OCI-LY3 (cell line): ENCODE data around the gene TMEM39B.

Source experiments
- EZH2phosphoT487 ChIP-seq: fragments of 200-600 bp; shearing (Covaris generic); IDR thresholded peaks from 2 replicates; pipeline ENCODE4 v1.6.1; 2018; ENCODE audit warnings: antibody characterized with exemption, mixed run types, low read depth
- TF ChIP-seq, protein P1 (sequence below): fragments of 200-600, 300-600 bp; sonication (generic); IDR thresholded peaks from 2 replicates; pipeline ENCODE4 v1.5.1; 2014; ENCODE audit warnings: antibody characterized with exemption, low read length, low read depth

DNA sequence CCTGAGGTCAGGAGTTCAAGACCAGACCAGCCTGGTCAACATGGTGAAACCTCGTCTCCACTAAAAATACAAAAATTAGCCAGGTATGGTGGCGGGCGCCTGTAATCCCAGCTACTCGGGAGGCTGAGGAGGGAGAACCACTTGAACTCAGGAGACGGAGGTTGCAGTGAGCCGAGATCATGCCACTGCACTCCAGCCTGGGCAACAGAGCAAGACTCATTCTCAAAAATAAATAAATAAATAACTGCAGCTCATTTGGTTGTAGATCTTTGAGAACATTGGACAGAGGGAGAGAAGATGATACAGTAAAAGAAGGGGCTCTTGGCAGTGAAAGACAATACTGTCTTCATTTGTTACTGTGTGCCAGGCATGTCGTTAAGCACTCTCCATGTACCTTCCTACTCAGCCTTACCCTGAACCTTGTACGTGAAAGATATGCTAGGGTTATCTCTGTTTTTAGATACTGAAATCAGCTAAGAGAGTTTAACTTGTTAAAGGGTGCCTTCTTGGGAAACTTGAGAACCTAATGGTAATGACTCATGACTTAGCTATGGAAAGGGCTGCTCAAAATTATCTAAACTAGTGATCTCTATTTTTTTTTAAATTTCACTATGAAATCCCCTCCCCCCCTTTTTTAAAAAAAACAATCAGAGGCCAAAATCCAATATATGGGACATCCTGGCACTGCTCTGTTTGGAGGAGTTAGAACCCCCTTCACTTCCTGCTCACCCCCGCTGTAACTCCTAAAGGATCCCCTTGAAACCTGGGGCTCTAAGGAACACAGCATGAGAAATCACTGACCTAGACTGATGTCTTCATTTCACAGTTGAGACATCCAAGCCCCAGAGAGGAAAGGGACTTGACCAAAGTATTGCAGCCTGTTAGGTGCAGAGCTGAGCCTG is 28.3 kb downstream of the TMEM39B start:
- TF ChIP-seq, protein P1, sequence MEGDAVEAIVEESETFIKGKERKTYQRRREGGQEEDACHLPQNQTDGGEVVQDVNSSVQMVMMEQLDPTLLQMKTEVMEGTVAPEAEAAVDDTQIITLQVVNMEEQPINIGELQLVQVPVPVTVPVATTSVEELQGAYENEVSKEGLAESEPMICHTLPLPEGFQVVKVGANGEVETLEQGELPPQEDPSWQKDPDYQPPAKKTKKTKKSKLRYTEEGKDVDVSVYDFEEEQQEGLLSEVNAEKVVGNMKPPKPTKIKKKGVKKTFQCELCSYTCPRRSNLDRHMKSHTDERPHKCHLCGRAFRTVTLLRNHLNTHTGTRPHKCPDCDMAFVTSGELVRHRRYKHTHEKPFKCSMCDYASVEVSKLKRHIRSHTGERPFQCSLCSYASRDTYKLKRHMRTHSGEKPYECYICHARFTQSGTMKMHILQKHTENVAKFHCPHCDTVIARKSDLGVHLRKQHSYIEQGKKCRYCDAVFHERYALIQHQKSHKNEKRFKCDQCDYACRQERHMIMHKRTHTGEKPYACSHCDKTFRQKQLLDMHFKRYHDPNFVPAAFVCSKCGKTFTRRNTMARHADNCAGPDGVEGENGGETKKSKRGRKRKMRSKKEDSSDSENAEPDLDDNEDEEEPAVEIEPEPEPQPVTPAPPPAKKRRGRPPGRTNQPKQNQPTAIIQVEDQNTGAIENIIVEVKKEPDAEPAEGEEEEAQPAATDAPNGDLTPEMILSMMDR: no peak
- no peak for TF ChIP-seq EZH2phosphoT487
